Spleen (tissue), 7 donors: ENCODE data around the gene FHIT.

Experiments used
- POLR2A ChIP-seq, 3 donors: fragments of 450-650 bp; IDR thresholded peaks; one replicate each; pipeline ENCODE4 v1.5.1; 2017; ENCODE audit warnings: antibody characterized with exemption in 3 of 3, mild to moderate bottlenecking in 1 of 3
- TF ChIP-seq, protein P1 (sequence below), 11 experiments: fragments of 200-600 bp in 7 of 11; fragments of 450-650 bp in 4 of 11; sonication (generic) in 4 of 11; IDR thresholded peaks in 8 of 11; conservative IDR thresholded peaks in 3 of 11; 1 replicate in 7 of 11; 2 replicates in 4 of 11; pipeline versions ENCODE4 v1.4.0 to v1.8.0; 2016 to 2021; ENCODE audit warnings: antibody characterized with exemption in 11 of 11, inconsistent platforms in 4 of 11, mild to moderate bottlenecking in 1 of 11
- donor health status: DM: no; HTN: no; CAD: no; lungs with moderate emphysema.
- donor health status: DM: no; HTN: no; CAD: no.
- donor health status: DM: no; HTN: no; CAD: no.

DNA sequence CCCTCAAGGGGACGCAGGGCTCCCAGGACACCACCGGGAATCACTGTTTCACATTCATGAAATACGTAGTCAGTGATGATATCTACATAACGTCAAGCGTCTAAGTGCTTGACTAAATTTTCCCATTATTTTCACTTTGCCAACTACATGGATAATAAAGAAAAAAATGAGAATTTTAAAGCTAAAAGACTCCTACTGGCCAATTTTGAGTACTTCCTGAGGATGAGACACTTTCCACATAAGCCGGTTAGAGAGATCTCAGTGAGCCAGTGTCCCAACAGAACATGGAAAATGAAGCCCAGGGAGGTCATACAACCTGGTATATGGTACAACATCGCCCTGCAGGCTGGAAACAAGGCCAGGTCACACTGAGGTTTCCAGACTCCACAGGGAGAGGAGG is 928.1 kb downstream of the FHIT start:
- TF ChIP-seq, protein P1, sequence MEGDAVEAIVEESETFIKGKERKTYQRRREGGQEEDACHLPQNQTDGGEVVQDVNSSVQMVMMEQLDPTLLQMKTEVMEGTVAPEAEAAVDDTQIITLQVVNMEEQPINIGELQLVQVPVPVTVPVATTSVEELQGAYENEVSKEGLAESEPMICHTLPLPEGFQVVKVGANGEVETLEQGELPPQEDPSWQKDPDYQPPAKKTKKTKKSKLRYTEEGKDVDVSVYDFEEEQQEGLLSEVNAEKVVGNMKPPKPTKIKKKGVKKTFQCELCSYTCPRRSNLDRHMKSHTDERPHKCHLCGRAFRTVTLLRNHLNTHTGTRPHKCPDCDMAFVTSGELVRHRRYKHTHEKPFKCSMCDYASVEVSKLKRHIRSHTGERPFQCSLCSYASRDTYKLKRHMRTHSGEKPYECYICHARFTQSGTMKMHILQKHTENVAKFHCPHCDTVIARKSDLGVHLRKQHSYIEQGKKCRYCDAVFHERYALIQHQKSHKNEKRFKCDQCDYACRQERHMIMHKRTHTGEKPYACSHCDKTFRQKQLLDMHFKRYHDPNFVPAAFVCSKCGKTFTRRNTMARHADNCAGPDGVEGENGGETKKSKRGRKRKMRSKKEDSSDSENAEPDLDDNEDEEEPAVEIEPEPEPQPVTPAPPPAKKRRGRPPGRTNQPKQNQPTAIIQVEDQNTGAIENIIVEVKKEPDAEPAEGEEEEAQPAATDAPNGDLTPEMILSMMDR (IDR thresholded peaks at IDR 0.05 in 8 of 11, conservative IDR thresholded peaks at IDR 0.05 in 3 of 11): no peak
- no peak for TF ChIP-seq POLR2A (IDR thresholded peaks at IDR 0.05)
